PFSK-1 (cell line): Measurements from ENCODE around the gene UTP20.

Experiments
- FOXP2 ChIP-seq: optimal IDR thresholded peaks from 2 replicates; pipeline ENCODE3; 2011; ENCODE audit warnings: borderline replicate concordance, control low read depth, inconsistent platforms; ENCODE audit not compliant: insufficient read depth; ENCODE audit errors: extremely low read length, extremely low read depth
- POLR2AphosphoS5 ChIP-seq: IDR thresholded peaks from 2 replicates; pipeline ENCODE4 v1.6.1; 2012; ENCODE audit warnings: low read depth, mild to moderate bottlenecking, control low read depth, low read length, moderate library complexity
- REST ChIP-seq, 2 experiments: IDR thresholded peaks; 2 replicates each; pipeline versions ENCODE4 v1.6.1 to v1.8.0; 2011 to 2012; ENCODE audit warnings: low read depth in 2 of 2, low read length in 2 of 2, control low read depth in 1 of 2, inconsistent platforms in 1 of 2, mild to moderate bottlenecking in 1 of 2, moderate library complexity in 1 of 2; ENCODE audit not compliant: insufficient read depth in 1 of 2
- SIN3A ChIP-seq: IDR thresholded peaks from 2 replicates; pipeline ENCODE4 v1.6.1; 2012; ENCODE audit warnings: mild to moderate bottlenecking, low read length, moderate library complexity, borderline replicate concordance; ENCODE audit not compliant: insufficient read depth
- TAF1 ChIP-seq: IDR thresholded peaks from 2 replicates; pipeline ENCODE4 v1.6.1; 2012; ENCODE audit warnings: low read length, control low read depth, borderline replicate concordance; ENCODE audit not compliant: insufficient read depth

The UTP20 gene

DNA sequence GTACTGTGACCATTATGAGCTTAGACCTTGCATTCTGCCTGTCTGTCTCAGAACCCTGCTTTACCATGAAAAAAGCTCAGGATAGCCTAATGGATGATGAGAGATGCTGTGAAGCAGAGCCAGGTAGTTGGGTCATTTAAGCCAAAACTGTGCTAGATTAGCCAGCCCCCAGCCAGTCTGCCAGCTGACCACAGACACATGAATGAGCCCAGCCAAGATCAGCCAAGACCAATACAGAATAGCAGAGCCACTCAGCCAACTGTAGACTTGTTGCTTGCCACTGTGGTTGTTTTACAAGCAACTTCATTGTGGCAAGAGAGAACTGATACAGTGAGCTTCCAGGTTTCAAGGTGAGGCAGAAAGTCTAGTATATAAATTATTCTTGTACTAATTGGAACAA is 12.8 kb upstream of the UTP20 start:
- TF ChIP-seq POLR2AphosphoS5 (no peak), REST (IDR thresholded peaks at IDR 0.05; ENCODE audit: insufficient read depth in 1 of 2, low read depth in 2 of 2, low read length in 2 of 2) (no peak), SIN3A (no peak), TAF1 (no peak), FOXP2 (no peak)

DNA sequence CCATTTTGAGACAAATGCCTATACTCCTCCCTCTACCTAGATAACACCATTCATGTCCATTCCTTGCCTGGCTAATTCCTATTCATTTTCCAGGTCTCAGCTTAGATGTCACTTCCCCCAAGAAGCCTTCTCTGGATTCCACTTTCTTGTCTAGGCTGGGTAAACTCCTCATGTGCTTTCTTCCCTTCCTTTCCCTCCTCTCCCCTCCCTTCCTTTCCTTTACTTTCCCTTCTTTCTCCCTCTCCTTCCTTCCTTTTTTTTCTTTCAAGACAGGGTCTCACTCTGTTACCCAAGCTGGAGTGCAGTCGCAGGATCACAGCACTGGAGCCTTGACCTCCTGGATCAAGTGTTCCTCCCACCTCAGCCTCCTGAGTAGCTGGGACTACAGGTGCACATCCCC is 3.5 kb upstream of the UTP20 start:
- TF ChIP-seq SIN3A: no peak
- no peak for TF ChIP-seq REST (IDR thresholded peaks at IDR 0.05; ENCODE audit: insufficient read depth in 1 of 2, low read depth in 2 of 2, low read length in 2 of 2)
- TF ChIP-seq TAF1: no peak
- no peak for TF ChIP-seq FOXP2
- TF ChIP-seq POLR2AphosphoS5: no peak

DNA sequence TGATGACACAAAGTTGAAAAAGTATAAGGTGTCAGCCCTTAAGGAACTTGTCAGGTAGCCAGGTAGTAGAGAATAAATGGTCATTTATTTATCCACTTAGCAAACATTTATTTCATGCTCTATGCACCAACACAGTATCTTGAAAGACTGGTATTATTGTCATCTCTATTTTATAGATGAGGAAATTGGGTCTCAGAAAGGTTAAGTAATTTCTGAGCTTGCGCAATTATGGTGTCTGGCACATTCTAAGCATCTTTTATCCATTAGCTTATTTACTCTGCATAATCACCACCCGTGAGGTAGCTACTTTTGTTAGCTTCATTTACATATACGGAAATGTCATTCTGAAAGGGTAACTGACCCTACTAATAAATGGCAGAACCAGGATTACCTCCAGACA is 2.5 kb upstream of the UTP20 start:
- TF ChIP-seq REST (IDR thresholded peaks at IDR 0.05; ENCODE audit: insufficient read depth in 1 of 2, low read depth in 2 of 2, low read length in 2 of 2) (no peak), SIN3A (no peak), TAF1 (no peak), FOXP2 (no peak), POLR2AphosphoS5 (no peak)

DNA sequence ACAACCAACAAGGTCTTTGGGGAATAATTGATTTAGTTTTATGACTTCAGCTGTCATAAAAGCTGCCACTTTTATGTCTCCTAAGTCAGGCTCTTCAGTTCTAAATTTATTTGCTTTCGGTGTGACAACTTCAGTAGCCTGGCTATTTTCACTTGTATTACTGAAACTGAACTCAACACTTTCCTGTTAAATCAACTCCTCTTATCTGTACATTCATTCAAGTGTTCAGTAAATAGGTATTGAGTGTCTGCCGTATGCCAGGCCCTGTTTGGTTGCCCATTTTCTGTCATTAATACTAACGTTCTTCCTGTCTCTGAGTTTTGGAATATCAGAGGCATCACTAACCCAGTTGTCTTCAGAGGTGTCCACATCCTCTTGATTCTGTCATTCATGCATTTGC is 7.5 kb downstream of the UTP20 start:
- TF ChIP-seq REST (IDR thresholded peaks at IDR 0.05; ENCODE audit: insufficient read depth in 1 of 2, low read depth in 2 of 2, low read length in 2 of 2): no peak
- TF ChIP-seq TAF1: no peak

DNA sequence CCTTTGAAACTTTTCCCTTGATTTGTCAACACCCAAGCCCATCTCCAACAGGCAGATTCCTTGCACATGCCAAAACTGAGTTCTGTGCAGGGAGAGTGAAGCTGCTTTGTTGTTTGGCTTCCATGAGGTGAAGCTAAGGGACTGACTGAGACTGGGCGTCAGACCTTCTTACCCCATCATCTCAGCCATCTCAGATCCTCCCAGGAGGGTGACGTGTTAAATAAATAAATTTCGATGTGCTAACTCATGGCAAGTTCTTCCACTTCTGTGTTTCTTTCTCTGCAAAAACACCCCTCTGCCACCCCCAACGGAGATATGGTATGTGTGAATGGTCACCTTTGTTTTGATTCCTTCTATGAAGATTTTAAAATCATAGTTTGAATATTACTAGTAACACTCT is 17.8 kb downstream of the UTP20 start:
- TF ChIP-seq POLR2AphosphoS5 (no peak), FOXP2 (no peak), REST (IDR thresholded peaks at IDR 0.05; ENCODE audit: insufficient read depth in 1 of 2, low read depth in 2 of 2, low read length in 2 of 2) (no peak), SIN3A (no peak), TAF1 (no peak)
